Measurements from ENCODE around the gene TIGAR.

The TIGAR gene

DNA sequence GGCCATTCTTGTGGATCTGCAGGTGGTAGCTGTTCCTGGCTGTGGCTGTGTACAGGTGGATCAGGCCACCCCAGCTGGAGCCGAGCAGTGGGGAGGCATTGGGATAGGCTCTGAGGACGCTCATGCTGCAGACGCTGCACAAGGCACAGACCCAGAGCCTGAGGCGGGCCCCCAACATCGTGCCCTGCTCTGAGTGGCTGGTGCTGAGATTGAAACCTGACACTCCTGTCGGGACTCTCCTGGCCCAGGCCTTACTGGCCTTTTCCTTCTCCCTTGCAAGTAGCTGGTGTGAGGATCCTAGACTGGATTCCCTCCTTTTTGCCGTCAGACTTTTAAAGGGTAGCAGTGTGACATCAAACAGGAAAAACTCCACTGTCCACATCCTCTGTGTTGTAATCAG, 58.4 kb downstream of the TIGAR start, which contains the start of gene FGF23:
Gene FGF23, minus strand, starts transcription at position 308 of the 400 bp plus-strand sequence. Its CDS starts 130 bp downstream, at position 178.
- DNase-seq (ENCODE audit: low spot score) = no peak

GRCh38 chr12:4380332-4380731, 59.3 kb downstream of the TIGAR start:
- no peak for DNase-seq (ENCODE audit: low spot score)

DNA sequence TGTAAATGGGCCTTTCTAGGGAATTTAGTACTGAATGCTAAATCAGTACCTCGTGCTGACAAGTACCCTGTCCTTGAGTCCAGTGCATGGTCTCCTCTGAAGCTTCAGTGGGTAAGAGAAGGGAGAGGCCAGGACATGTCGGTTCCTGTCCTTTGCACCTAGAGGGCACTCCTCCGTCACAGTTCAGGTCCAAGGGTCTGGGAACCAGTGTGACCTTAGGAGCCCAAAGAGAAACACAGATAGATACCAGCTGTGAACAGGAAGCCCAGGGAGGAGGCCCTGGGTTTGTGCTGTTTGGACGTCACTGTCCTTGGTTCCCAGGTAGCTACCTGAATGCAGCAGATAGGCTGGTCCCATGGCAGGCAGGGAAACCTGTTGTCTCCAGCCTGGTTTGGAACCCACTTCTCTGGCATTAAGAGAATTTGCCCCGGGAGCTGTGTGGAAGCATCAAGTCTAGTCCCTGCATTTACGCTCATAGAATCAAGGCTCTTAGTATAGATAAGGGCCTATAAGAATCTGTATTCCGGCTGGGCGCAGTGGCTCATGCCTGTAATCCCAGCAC, 62.4 kb downstream of the TIGAR start:
- DNase-seq (ENCODE audit: low spot score) = no peak

- DNase-seq (ENCODE audit: low spot score) = no peak
Measured at GRCh38 chr12:4386801-4387200, 65.8 kb downstream of the TIGAR start.

DNA sequence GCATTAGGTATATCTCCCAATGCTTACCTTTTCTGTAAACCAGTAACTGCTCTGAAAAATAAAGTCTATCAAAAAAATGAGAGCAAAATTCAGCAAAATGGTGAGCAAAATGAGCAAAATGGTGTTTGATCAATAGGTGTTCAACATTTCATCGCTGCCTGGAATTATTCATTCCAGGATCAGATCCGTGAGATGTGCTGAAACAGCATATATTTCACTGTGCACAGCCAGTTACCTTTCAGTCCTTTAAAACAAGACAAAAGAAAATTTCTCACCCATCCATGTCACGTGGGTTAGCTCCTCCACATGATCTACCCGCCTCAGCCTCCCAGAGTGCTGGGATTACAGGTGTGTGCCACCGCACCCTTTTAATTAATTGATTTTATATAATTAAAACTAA, 66.6 kb downstream of the TIGAR start:
- no peak for DNase-seq (ENCODE audit: low spot score)

GRCh38 chr12:4388032-4388431, 67.0 kb downstream of the TIGAR start:
- no peak for DNase-seq (ENCODE audit: low spot score)

- no peak for DNase-seq (ENCODE audit: low spot score)
Measured at GRCh38 chr12:4388662-4389061, 67.6 kb downstream of the TIGAR start.

- DNase-seq (ENCODE audit: low spot score) = no peak
Measured at GRCh38 chr12:4392223-4392742, 71.3 kb downstream of the TIGAR start.

GRCh38 chr12:4393211-4393610, 72.2 kb downstream of the TIGAR start:
- no peak for DNase-seq (ENCODE audit: low spot score)

DNA sequence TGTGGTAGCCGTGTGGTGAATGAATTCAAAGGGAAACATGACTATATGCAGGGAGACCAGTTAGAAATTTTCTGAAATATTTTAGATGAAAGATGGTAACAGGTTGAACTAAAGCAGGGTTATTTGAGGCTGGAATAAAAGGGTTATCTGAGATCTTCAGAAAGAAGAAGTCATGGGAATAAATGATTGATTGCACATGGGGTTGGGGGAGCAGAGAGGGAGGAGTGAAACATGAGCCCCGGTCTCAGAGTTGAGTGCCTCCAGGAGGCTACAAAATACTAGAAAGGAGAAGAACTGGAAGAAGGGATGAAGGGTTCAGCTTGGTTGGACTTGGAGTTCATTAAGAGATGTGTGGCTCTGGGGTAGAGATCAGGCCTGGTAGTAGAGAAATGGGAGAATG, 74.8 kb downstream of the TIGAR start:
- DNase-seq (ENCODE audit: low spot score) = no peak

- DNase-seq (ENCODE audit: low spot score) = no peak
Measured at GRCh38 chr12:4401117-4401516, 80.1 kb downstream of the TIGAR start.

DNA sequence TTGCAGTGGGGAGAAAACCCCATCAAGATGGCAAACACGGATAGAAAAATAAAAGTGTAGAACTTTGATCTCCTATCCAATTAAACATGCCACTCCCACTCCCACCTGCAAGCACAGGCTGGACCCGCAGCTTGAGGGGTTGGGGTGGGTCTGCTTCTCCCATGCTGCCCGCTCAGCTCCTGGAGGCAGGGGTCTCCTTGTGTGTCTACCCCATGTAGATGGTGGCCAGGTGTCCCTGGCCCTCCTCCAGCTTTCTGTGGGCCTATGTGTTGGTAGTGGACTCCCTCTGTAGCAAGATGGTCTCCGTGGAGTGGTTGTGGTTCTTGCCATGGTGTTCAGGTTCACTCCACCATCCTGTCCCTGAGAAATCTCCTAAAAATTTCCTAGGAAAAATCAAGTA, 82.0 kb downstream of the TIGAR start:
- DNase-seq (ENCODE audit: low spot score) = no peak

Data from germinal center (tissue), 1 donor.